NCI-H748 (cell line): ENCODE results near the gene SVIL.

Source experiments
- DNase-seq: peaks from one replicate; lab custom pipeline; 2025; ENCODE audit not compliant: unreplicated experiment; lab: John Stamatoyannopoulos, UW

Gene SVIL

DNA sequence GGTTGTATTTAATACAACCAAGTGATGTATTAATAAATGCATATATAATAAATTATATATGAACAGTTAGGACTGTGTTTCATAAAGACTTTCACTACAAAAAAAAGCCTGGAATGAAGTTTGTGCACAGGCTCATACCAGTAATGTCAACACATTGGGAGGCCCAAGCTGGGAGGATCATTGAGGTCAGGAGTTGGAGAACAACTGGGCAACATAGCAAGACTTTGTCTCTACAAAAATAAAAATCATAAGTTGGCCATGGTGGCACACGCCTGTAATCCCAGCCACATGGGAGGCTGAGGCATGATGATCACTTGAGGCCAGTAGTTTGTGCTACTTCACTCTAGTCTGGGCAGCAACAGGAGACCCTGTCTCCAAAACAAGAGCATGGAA, 15.8 kb upstream of the SVIL start:
- no peak for DNase-seq

GRCh38 chr10:29649561-29650551, 15.1 kb upstream of the SVIL start:
- DNase-seq: no peak

DNA sequence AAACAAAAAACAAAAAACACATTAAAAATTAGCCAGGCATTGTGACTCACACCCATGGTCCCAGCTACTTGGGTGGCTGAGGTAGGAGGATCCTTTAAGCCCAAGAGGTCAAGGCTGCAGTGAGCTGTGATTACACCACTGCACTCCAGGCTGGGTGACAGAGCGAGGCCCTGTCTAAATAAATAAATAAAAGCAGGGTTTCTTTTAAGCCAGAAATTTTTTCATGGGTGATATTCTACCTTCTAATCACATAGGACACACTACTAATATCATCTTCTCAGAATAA, 14.2 kb upstream of the SVIL start:
- DNase-seq: no peak

GRCh38 chr10:29648114-29648982, 13.6 kb upstream of the SVIL start:
- DNase-seq: no peak

GRCh38 chr10:29647478-29647877, 12.7 kb upstream of the SVIL start:
- DNase-seq: no peak

DNA sequence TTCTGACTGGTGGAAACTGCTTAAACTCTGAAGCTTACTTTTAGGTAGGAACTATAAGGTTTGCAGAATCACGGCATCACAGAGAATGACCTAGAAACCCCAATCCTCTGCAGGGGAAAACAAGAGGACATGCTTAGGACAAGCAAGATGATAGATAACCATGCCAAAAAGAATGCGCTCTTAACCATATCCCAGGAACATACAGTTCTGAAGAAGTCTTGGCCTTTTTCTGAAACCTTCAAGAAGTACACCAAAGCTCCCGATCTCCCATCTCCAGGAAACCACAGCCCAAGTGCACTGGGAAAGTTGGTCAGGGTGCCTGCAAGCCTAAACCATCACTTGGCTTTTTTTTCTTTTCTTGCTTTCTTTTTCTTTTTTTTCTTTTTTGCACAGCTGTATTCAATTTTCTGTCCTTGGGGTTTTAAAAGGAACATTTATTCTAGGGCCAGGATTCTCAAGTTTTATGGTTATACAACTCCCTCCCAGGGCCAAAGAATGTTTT, 12.2 kb upstream of the SVIL start:
- no peak for DNase-seq

GRCh38 chr10:29646238-29646902, 11.6 kb upstream of the SVIL start:
- DNase-seq: peak; percentile 32

DNA sequence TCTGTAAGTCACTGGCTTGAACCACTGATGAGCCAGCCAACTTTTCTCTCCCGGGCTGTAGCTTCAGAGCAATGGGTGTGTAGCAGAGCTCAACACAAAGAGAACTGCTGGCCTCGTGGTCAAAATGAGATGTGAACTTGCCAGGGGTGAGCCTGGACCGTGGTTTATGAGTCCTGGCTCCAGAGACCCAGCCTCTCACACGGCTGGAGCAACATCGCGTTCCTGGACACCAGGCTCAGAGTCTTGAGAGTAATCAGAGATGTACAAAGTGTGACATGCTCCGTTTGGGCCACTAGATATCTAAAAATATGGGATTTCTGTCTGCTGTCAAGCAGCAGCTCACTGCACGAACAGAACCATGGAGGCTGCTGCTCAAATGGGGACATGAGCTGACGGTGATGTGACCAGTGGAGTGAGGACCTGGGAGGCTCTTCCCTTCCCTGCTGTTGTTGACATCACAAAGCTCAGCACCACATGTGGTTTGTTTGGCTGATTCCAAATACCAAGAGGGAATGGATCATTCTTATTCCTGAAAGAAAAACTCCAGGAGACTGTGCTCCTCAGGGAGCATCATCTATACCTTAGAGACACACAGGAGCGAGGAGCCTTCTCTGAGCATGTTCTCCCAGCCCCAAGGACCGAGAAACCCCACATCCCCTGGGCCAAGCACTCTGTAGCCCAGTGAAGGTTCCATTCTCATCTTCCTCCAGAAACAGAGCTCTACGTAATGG, 9.2 kb upstream of the SVIL start:
- no peak for DNase-seq

DNA sequence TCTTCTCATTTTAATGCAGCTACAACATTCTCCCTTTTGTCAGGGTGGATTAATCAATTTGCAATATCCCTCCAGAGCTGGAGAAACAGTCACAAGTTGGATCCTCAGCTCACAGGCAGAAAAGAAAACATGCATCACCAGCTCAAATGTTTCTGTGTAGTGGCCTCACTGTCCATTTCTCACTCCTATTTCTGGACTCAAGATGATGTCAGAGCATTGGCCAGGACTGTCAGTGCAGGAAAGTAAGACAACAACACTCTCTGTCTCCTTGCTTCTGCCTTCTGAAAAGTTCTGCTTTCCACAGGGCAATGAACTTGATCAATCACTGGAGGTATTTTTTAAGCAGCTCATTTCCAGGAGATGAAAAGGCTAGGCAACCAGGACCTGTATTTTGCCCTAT, 8.2 kb upstream of the SVIL start:
- no peak for DNase-seq

DNA sequence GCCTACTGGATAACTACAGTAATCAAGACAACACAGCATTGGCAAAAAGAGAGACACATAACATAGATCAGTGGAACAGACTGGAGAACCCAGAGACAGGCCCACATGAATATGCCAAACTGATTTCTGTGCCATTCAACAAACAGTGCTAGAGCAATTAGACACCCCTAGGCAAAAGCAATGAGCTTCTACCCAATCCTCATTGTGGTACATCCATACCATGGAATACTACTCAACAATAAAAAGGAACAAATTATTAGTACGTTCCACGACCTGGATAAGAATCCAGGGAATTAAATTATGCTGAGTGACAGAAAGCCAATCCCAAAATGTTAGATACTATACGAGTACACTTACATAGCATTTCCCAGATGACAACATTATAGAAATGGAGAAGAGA, 2.8 kb upstream of the SVIL start:
- no peak for DNase-seq

- DNase-seq: peak; percentile 56
Measured at GRCh38 chr10:29636178-29636577, 1.4 kb upstream of the SVIL start.

DNA sequence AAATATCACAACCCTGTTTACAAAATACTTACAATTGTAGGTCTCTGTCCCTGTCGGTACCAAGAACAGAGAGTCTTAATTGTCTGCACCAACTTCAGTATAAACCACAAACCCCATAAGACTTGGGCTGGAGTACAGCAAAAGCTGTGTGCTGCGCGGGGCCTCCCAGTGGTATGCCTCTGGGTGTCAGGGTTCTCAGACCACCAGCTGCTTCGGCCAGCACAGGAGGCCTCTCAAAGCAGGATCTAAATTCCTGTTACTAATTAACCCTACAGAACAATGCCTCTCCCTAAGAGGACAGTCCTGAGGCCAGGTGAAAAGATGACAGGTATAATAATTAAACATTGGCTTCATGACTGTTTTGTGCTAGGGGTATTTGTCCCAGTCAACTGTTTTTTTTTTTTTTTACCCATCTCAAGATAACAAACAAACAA, 957 bp upstream of the SVIL start:
- peak; percentile 42 for DNase-seq

- DNase-seq: no peak
Measured at GRCh38 chr10:29634105-29634504, 666 bp downstream of the SVIL start.

GRCh38 chr10:29631049-29631339, 3.8 kb downstream of the SVIL start:
- no peak for DNase-seq

DNA sequence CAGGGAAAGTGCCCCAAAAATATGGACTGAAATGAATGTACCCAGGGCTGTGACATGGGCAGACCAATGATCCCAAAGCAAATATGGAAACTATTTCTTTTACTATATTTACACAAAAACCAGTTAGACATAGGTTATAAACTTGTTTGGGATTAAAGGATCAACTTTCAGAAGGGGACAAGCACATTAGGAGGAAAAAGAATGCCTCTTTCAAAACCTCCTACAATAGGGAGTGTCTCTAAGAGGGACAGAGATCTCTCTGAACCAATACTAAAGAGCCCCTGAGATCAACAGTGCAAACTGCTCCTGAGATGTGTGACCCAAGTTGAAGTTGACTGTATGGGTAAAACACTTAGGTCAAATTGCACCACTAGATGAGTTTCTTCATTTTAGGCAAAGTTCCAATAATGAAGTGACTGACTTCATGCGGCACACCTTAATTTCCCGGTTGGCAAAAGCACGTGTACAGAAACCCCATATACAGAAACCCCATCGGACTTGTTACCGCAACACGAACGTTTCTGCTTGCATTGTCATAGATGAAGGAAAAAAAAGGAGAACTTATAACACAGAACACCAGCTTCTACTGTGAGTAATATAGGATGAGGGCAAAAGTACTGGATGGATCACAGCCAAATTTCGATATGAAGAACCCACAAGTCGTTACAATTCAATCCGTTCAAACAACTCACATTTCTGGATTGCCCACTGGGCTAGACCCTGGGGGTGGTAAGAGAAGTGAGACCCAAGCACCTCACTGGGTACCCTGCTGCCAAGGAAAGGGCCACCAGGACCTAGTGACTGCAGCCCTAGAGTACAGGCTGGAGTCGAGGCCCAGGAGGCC, 4.3 kb downstream of the SVIL start:
- DNase-seq: peak; percentile 2

DNA sequence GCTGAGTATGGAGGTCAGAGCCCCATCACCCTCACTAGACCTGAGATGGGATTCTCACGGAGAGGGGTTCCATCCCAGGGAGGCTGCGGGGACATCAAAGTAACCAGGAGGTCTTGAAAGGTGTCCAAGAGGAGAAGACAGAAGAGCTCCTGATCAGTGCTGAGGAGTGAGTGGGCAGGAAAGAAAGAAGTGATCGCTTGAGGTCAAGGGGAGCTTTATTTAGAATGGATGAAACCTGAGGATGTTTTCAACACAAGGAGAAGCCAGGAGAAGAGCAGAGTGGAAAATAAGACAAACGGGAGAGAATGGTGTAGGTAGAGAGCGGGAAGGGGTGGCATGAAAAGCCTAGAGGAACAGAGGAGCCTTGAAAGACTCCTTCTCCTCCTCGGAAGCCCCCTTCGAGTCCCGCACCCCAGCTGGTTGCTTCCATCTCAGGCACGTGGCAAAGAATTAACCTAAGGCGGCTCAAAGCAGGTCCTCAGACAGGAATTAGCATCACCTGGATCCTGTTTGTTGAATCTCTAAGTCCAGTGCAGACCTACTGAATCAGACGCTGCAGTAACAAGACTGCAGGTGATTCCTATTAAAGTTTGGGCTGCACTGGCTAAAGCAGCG, 5.8 kb downstream of the SVIL start:
- no peak for DNase-seq

DNA sequence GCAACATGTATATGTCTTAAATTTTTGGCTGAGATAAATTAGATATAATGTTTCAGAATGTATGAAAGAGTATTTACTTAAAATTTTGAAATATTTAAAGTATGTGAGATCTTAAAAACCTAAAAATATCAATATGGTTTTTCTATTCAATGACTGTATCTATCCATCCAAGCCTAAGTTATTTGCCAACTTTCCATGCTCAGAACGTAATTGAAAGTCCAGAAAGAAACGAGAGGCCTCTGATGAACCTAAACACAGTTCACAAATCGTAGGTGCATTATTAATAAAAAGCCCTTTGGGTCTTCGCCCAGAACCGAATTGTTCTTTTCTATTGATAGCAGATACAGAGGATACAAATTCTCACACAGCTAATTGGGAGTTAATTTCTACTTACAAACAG, 6.5 kb downstream of the SVIL start:
- DNase-seq: no peak

GRCh38 chr10:29627201-29628132, 7.3 kb downstream of the SVIL start:
- DNase-seq: peak; percentile 40
